Airway epithelial cell (primary cell): ENCODE results near the gene CNN1. TPM values are rescaled to one million over a fixed set of nuclear protein-coding genes. Genes with fewer than 3 reads are reported as not detected.

Source experiments
- total RNA-seq: library from RNA; depleted of rRNA; stranded (reverse); fragments of >200 nt; gene quantifications from 2 replicates; pipeline ENCODE4 v1.2.3, GENCODE V29; 2015

Gene CNN1
- 0.19 and 0.21 TPM in 2 replicates for total RNA-seq

DNA sequence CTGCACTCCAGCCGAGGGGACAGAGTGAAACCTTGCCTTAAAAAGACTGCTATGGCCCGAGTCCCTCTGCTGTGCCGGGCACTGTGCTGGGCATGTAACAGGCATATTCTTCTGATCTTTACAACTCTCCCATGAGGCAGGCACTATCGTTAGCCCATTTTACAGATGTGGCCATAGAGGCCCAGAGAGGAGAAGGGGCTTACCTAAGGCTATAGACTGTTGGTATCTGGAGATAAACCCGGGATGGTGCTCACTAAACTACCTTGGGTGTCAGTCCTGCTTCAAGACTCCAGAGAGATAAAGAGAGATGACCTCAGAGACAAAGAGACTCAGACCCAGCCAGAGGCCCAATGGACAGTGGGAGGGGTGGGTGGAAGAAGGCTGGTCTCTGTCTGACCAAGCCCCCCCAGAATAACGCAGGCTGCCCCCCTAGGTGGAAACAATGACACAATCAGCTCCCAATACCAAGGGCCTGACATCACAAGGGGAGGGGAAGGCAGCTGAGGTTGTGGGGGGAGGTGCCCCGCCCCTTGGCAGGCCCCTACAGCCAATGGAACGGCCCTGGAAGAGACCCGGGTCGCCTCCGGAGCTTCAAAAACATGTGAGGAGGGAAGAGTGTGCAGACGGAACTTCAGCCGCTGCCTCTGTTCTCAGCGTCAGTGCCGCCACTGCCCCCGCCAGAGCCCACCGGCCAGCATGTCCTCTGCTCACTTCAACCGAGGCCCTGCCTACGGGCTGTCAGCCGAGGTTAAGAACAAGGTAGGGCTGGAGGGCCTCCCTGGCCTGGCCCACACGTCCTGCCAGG, at the start of gene CNN1:
TSS of gene CNN1 (plus strand) at position 620 of the 805 bp plus-strand sequence. CDS start at position 697, 77 bp downstream.

DNA sequence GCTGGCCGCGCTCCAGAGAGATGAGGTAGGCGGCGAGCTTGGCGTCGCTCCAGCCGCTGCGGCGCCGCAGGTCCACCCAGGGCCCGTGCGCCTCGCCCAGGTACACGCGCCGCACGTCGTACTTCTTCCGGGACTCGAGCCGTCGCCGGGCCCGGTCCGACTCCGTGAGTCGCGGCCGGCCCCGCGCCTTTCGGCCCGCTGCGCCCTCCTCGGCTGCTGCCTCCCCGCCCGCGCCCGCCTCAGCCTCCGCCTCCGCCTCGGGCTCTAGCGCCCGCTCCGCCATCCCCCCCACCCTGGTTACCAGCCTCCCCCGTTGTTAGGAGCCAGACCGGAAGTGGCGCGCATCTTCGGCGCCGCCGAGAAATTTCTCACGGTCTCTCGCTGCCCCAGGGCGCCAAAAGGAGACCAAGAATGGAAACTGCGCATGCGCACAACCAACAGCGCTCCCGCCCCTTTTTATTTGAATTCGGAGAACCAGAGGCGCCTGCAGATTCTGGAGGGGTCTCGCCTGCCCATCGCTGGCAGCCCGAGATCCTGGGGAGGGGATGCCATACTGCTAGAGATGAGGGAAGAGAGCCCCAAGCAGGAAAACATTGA, 33.0 kb upstream of the CNN1 start, which contains the start of gene ZNF653:
TSS of gene ZNF653 (minus strand) at position 336 of the 597 bp plus-strand sequence. CDS start at position 283, 53 bp downstream.

DNA sequence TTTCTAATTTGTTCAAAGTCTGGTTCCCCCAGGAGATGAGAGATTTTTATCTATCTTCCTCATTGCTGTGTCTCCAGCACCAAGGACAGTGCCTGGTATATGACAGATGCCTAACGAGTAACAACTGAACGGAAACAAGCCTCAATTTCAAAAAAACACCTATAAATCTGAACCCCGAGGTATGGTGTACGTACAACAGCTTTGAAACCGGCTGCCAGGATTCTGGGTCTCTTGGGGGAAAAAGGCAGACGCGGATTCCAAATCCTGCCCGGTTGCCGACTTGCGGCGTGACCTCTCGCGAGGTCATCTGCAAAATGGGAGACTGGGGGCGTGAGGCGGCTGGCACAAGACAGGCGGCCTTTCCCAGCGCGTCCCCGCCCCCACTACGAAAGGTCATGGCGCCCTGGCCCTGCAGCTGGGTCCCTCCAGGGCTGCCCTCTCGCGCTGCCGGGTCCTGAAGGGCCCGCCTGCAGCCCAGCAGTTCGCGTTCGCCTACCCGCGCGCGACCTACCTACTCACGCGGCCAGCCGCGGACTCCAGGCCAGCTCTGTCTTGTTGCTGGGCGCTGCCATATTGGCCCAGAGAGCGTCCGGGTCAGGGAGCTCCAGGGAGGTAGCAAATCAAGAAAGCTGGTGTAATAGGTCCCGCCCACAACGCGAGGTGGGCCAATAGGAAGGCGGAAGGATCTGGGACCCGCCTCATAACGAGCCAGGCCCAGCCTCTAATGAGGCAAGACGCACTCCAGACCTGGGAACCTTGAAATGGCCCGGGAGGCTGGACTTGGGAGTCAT, 9.9 kb upstream of the CNN1 start, which contains the start of gene ECSIT:
TSS of gene ECSIT (minus strand) at position 584 of the 791 bp plus-strand sequence. CDS start 9,964 bp downstream, outside the sequence.

GRCh38 chr19:11558881-11559828, 20.5 kb downstream of the CNN1 start, which contains the start of gene ELOF1:
Gene ELOF1 (minus strand): TSS chr19:11559230. CDS start chr19:11554347, 4,883 bp downstream.

GRCh38 chr19:11577451-11578257, 39.0 kb downstream of the CNN1 start, which contains the start of gene ACP5:
Gene ACP5 (minus strand): TSS chr19:11577645. CDS start chr19:11577317, 328 bp downstream.

GRCh38 chr19:11597202-11598102, 58.8 kb downstream of the CNN1 start, which contains the start of gene ZNF627:
Gene ZNF627 (plus strand): TSS chr19:11597483. CDS start chr19:11597628, 145 bp downstream.

Other genes with a start within 250 kb of the CNN1 start
- gene TSPAN16, start 242.7 kb upstream of the CNN1 start, total RNA-seq, result not detected in 2 replicates
- 58.9 and 77.6 TPM in 2 replicates for gene RAB3D, start 199.2 kb upstream of the CNN1 start, total RNA-seq
- 161 and 202 TPM in 2 replicates for gene TMEM205, start 192.6 kb upstream of the CNN1 start, total RNA-seq
- gene CCDC159, start 192.3 kb upstream of the CNN1 start, total RNA-seq, result 7.8 and 8.7 TPM in 2 replicates
- gene PLPPR2, start 183.4 kb upstream of the CNN1 start, total RNA-seq, result 13.6 TPM in 2 replicates
- 2.5 and 4.3 TPM in 2 replicates for gene SWSAP1, start 164.2 kb upstream of the CNN1 start, total RNA-seq
- 0.79 and 1.4 TPM in 2 replicates for gene EPOR, start 154.5 kb upstream of the CNN1 start, total RNA-seq
- not detected in 2 replicates for gene RGL3, start 119.5 kb upstream of the CNN1 start, total RNA-seq
- 0.14 TPM in 1 of 2 replicates, not detected in the other for gene ODAD3, start 103.7 kb upstream of the CNN1 start, total RNA-seq
- 140 and 183 TPM in 2 replicates for gene PRKCSH, start 103.2 kb upstream of the CNN1 start, total RNA-seq
- not detected in 2 replicates for gene ELAVL3, start 57.8 kb upstream of the CNN1 start, total RNA-seq
- gene ZNF653, start 33.0 kb upstream of the CNN1 start, total RNA-seq, result 3.9 and 6.2 TPM in 2 replicates
- gene ECSIT, start 9.7 kb upstream of the CNN1 start, total RNA-seq, result 41.3 and 44.0 TPM in 2 replicates
- gene ELOF1, start 20.4 kb downstream of the CNN1 start, total RNA-seq, result 57.1 and 59.6 TPM in 2 replicates
- gene ACP5, start 38.8 kb downstream of the CNN1 start, total RNA-seq, result 12.5 and 13.6 TPM in 2 replicates
- 7.1 and 9.6 TPM in 2 replicates for gene ZNF627, start 58.6 kb downstream of the CNN1 start, total RNA-seq
- gene ZNF823, start 200.1 kb downstream of the CNN1 start, total RNA-seq, result 3.4 and 4.9 TPM in 2 replicates
- gene ZNF441, start 228.1 kb downstream of the CNN1 start, total RNA-seq, result 1.9 and 2.6 TPM in 2 replicates